GM11168 (cell line): ENCODE data around the gene PUS7.
"Not testable (repeated sequence)": the region's sequence is repeated elsewhere in the genome, so short reads cannot be mapped to it uniquely, and the experiment has no call there.

Experiments used
- in situ Hi-C: fragments of 300-500 bp; cut with MboI; formaldehyde crosslinking; loops from one replicate; pipeline ENCODE4 v1.12.0; 2022; ENCODE audit warnings: low sequenced_read_pairs; ENCODE audit not compliant: unreplicated experiment

The PUS7 gene, protein sequence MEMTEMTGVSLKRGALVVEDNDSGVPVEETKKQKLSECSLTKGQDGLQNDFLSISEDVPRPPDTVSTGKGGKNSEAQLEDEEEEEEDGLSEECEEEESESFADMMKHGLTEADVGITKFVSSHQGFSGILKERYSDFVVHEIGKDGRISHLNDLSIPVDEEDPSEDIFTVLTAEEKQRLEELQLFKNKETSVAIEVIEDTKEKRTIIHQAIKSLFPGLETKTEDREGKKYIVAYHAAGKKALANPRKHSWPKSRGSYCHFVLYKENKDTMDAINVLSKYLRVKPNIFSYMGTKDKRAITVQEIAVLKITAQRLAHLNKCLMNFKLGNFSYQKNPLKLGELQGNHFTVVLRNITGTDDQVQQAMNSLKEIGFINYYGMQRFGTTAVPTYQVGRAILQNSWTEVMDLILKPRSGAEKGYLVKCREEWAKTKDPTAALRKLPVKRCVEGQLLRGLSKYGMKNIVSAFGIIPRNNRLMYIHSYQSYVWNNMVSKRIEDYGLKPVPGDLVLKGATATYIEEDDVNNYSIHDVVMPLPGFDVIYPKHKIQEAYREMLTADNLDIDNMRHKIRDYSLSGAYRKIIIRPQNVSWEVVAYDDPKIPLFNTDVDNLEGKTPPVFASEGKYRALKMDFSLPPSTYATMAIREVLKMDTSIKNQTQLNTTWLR

DNA sequence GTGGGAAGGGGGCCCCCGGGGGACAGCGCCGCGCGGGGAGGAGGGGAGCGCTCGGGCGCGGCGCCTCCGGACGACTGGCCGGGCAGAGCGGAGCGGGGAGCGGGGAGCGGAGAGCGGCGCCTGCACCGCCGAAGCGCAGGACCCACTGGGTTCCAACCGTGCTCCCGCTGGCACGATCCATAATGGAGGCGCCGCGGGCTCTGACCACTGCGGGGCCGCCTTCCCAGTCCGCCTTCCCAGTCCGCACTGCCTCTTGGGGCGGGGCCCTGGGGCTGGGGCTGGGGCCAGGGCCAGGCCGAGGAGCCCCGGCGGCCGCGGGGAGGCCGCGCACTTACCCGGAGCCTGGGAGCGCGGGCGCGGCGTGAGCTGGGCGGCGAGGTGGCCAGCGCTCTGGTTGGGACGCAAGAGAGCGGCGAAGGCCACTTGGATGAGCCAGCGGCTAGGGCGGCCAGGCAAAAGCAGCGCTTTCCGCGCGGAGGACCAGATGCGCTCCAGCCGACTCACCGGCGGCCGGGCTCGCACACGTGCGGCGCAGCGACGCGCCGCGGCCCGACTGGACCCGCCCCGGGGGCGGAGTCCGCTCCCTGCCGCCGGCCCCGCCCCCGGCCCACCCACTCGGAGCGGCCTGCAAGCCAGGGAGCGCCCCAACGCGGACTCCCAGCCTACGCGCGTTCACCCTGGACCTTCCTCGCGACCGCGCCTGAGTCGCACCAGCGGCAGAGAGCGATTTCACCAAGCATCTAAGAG lies at the start of gene PUS7:
Gene PUS7 (minus strand): TSS at position 555 of the 747 bp plus-strand sequence. CDS start 13,759 bp downstream, outside the sequence.
- in situ Hi-C loops: no loop called here

DNA sequence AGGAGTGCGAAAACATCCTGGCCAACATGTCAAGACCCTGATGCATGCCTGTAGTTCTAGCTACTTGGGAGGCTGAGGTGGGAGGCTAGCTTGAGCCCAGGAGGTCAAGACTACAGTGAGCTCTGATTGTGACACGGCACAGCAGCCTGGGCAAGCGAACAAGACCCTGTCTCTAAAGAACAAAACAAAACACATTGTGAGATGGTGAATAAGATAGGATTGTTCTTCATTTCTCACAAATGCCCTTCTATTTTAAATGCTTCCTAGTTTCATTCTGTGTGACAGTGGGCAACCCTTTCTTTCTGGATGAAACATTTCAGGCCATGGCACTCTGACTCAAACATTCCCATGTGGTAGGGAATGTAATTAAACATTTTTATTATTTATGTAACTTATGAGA lies 45.8 kb upstream of the PUS7 start:
- in situ Hi-C loops: no loop called here

DNA sequence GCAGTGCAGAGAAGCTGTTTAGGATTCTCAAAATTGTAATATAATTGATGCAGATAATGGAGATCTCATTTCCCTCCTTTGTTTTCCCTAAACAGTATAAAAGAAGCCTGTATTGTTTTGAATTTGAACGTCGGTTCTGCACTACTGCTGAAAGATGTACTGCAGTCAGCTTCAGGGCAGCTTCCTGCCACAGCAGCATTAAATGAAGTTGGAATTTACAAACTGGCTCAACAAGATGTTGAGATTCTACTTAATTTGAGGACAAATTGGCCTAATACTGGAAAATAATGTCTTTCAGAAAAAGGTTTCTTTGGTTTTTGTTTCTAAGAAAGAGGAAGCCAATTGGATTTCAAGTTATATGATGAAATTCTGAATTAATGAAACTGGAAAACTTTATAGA lies 45.0 kb upstream of the PUS7 start:
- in situ Hi-C loops: no loop called here

DNA sequence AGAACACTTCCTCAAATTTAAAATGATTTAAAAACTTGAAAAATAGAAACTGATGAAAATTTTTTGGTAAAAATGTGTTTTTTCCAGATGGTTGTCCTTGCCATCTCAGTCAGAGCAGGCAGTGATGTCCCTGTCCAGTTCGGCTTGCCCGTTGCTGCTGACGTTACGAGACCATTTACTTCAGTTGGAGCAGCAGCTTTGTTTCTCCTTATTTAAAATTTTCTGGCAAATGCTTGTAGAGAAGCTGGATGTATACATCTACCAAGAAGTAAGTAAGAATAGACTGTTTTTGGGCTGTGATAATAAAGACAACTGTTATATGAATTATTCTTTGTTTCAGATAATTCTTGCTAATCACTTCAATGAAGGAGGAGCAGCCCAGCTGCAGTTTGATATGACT lies 43.1 kb upstream of the PUS7 start:
- in situ Hi-C loops: no loop called here

DNA sequence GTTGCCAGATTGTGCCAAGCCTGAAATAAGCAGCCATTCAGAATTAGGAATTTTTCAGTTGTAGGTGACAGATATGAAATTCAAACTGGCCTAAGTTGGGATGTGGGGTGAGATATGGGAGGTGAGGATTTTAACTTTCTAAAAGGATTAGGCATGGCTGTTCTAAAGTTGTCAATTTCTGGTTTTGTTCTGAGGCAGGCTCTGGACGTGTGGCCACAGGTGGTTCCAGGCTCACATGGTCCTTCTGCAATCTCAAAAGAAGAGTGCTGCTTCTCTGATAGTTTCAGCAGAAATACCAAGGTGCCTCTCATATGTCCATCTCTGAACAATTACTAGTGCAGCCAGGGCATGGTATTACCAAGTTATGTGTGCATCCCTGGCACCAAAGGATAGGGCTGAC lies 37.9 kb upstream of the PUS7 start:
- in situ Hi-C loops: no loop called here

DNA sequence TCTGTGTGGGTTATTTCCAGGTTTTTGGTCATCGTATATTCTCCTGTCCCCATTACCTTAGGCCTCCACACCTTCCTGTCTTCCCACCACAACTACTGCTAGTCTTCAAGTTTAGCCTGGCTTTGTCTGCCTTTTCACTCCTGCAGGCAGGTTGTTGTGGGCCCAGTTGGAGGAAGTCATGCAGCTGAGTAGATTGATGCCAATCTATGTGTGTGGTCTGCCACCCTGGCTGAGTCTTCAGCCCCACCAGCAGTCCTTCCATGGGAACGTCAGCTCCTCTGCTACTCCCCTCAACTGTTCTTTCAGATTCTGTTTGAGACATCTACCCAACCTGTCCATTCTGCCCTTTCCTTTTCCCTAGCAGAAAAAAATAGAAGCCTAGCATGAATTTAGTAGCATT lies 16.3 kb upstream of the PUS7 start:
- in situ Hi-C loops: no loop called here

DNA sequence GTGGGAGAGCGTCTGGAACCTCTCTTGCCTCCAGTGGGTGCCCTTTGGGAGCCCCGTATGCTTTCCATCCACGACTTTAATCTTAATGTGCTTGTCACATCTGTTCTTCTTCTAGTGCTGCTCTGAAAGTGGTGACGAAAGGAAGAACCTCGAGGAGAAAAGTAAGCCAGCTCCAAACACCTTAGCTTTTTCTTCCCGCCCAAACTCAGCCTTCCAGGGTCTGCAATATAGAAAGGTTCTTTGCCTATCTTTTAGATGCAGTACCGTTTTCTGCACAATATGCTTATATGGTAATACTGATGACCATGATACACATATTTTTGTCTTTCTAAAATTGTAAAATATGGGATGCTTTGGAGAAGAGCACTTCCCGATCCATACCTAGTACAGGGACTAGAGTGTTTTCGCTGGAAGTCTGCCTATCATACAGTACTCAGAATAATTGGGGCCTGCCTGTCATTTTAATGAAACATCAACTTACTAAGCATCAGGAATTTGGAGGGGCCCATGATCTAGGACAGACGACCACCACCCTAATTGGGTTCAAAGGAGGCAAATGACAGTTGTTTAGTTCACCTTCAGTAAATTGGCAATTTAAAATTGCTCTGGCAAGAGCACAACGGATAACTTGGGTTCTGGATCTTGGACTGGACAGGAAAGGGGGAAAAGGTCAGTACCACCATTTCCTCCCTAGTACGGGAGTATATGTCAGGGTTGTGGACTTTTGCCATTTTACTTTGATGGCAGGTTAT lies 10.8 kb upstream of the PUS7 start:
- in situ Hi-C loops: no loop called here

DNA sequence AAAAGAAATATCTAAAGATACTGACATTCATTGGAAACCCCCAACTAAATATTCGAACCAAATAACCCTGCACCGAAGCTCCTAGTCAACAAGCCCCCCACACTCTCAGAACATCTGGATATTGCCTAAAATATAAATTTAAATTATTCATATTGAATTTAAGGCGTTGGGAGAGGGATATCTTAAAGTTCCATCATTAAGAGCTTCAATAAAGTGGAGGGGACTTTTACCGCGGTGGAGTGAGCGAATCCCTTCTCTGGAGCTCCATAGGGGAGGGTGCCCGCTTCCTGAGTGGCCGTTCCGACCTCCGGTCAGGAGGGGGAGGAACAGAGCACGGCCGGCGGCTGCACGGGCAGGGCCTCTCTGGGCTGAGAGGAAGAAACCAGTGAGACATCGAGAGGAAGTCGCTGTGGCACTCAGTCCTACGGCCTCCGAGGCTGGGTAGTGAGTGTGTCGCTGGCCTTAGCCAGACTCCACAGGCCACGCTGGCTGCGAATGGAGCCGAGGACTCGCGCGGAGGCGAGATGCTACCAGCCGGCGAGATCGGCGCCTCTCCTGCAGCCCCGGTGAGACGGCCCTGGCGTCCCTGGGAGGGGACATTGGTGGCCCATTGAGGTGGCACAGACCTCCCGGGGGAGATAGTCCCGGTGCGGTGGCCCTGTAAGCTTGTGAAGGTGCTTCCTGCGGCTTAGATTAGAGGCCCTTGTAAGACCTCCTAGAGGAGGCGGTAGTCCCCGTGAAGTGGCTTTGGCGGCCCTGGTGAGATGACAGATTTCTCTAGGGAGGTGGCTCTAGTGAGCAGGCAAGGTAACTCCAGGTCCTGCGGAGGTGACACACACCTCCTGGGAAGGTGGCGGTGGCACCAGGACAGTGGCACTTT lies 10.0 kb upstream of the PUS7 start, which contains the start of gene RINT1:
Gene RINT1 (plus strand): TSS at position 410 of the 880 bp plus-strand sequence. CDS start 115 bp downstream, at position 525.
- in situ Hi-C loops: no loop called here

DNA sequence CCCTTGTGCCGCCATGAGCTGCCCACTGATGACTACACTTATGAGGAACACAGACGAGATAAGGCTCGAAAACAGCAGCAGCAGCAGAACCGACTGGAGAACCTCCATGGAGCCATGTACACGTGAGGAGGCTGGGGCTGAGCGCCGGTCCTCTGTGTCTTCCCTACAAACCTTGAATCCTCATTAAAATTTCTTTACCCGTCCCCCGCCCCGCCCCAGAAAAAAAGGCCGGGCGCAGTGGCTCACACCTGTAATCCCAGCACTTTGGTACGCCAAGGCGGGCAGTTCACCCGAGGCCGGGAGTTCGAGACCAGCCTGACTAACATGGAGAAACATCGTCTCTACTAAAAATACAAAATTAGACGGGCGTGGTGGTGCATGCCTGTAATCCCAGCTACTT lies 8.5 kb upstream of the PUS7 start:
- in situ Hi-C loops: no loop called here

DNA sequence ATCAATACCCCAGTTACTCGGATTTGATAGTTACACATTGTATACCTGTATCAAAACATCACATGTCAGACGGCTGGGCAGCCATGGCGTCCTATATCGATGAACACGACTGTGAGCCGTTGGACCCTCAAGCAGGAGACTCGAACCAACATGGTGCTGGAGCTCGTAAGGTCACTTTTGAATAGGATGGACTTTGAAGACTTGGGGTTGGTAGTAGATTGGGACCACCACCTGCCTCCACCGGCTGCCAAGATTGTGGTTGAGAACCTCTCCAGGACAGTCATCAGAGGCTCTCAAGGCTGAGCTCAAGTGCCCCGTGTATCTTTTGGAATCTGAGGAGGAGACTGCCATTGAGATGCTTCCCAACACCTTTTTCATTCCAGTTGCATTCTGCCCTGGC lies 8.1 kb upstream of the PUS7 start:
- in situ Hi-C loops: no loop called here

DNA sequence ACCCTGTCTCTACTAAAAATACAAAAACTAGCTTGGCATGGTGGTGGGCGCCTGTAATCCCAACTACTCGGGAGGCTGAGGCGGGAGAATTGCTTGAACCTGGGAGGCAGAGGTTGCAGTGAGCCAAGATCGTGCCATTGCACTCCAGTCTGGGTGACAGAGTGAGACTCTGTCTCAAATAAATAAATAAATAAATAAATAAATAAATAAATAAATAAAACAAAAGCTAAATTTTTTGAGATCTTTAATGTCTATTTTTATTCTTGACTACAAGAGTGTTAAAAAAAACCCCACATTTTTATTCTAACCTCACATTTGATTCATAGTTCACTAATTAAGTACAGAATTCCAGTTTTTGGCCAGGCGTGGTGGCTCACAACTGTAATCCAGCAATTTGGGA lies 5.7 kb upstream of the PUS7 start:
- in situ Hi-C loops: not testable (repeated sequence)

DNA sequence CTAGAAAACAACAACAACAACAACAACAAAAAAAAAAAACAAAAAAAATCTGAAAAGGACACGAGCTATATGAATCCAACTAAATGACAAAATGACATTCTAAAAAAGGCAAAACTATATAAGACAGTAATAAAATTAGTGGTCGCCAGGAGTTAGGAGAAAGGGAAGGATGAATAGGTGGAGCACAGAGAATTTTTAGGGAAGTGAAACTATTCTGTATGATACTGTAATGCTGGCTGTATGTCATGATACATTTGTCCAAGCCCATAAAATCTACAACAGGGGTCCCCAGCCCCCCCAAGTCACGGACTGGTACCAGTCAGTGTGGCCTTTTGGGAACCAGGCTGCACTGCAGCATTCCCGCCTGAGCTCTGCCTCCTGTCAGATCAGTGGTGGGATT lies 2.8 kb upstream of the PUS7 start:
- in situ Hi-C loops: no loop called here

DNA sequence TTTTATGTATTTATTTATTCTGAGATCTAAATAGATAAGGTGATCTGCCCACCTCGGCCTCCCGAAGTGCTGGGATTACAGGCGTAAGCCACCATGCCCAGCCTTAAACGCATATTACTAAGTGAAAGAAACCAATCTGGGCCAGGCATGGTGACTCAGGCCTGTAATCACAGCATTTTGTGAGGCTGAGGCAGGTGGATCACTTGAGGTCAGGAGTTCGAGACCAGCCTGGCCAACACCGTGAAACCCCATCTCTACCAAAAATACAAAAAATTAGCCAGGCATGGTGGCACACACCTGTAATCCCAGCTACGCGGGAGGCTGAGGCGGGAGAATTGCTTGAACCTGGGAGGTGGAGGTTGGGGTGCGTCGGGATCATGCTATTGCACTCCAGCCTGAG lies 2.4 kb upstream of the PUS7 start:
- in situ Hi-C loops: not testable (repeated sequence)

DNA sequence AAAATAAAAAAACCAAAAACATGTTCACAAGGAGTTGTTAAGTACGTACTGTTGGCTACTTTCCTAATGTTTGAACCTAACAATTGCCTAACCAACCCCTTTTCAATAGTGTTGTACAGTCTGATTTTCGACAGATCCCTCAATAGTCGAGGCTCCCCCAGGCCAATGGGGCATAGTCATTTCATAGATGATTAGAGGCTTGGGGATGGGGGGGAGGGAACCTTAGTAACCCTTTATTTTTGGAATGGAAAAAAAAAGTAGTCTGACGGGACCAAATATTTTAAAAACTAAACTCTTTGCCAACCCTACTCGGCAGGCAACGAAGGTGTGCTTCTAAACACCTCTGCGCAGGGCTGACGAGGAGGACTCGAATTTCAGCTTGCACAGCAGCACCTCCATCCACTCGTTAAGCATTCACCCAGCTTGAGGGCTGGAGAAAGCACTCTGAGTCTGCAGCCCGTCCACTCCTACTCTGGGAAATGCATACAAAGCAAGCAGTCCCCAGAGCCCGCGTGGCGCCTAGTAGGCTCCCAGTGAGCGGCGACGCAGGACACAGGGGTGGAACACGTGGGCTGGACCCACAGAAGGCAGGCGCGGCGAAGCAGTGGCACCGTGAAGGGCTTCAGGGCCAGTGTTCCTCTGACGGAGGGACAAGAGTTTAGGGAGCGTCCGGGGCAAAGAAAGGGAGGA lies 899 bp downstream of the PUS7 start:
- in situ Hi-C loops: no loop called here

DNA sequence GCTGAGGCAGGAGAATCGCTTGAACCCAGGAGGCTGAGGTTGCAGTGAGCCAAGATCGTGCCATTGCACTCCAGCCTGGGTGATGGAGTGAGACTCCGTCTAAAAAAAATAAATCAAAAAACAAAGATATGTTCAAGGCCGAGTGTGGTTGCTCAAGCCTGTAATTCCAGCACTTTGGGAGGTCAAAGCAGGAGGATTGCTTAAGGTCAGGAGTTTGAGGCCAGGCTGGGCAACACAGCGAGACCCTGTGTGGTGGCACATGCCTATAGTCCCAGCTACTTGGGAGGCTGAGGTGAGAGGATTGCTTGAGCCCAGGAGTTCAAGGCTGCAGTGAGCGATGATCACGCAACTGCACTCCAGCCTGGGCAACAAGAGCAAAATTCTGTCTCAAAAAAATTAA lies 1.5 kb downstream of the PUS7 start:
- in situ Hi-C loops: not testable (repeated sequence)

DNA sequence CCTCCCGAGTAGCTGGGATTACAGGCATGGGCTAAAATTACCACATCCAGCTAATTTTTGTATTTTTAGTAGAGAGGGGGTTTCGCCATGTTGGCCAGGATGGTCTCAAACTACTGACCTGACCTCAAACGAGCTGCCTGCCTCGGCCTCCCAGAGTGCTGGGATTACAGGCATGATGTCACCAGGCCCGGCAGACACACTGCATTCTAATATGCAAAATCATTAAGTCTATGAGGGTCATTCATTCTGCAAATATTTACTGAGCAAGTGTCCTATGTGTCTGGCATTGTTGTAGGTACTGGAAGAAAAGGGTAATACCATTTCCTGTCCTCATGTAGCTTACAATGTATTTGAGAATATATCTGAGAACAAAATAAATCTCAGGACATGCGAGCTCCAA lies 2.7 kb downstream of the PUS7 start:
- in situ Hi-C loops: no loop called here

DNA sequence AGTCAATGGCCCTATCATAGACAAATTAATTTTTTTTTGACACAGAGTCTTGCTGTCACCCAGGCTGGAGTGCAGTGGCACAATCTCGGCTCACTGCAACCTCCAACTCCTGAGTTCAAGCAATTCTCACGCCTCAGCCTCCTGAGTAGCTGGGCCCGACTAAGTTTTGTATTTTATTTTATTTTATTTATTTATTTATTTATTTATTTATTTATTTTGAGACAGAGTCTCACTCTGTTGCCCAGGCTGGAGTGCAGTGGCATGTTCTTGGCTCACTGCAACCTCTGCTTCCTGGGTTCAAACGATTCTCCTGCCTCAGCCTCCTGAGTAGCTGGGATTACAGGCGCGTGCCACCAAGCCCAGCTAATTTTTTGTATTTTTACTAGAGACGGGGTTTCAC lies 6.5 kb downstream of the PUS7 start:
- in situ Hi-C loops: not testable (repeated sequence)

DNA sequence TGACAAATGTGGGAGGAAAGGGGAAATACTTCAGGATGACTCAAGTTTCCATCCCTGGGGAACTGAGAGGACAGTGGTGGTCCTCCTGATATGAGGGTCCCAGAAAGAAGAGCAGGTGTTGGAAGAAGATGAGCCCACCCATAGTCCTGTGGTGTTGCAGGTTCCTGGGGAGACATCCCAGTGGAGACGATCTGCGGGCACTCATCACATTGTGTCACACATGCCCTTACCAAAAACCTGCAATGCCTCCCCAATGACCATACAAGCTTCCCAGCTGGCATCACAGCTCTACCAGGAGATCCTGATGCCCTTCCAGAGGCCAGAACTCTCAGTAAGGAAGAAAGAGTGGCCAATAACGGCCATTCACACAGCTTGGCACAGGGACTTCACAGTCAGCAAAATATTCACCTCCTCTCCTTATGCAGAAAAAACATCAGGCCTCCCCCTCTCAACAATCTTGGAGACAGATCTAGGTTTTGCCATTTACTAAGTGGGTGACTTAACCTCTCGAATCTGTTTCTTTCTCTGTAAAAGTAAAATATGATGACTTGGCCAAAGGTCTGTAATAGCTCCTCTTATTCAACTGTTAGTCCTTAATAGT lies 9.0 kb downstream of the PUS7 start:
- in situ Hi-C loops: no loop called here
